ENCODE measurements around the gene ARL11.

DNA sequence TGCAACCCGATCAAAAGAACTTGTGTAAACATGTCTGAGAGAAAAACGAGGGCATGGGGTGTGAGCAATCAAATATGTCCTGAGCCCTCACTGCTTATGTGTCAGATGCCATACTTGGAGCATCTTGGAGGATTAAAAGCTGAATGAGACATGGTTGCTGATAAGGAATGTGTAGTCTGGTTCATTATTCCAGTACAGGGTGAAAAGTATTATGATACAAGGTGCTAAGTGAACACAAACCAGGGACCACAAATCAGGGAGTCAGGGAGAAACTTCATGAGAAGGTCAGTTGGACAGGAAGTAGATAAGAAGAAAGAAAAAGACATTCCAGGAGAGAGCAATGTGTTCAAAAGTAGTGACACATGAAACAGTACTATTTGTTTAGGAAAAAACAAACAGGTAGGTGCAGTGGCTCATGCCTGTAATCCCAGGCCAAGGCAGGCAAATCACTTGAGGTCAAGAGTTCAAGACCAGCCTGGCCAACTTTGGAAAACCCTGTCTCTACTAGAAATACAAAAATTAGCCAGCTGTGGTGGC, 40.9 kb upstream of the ARL11 start:
- TF ChIP-seq, protein P1, sequence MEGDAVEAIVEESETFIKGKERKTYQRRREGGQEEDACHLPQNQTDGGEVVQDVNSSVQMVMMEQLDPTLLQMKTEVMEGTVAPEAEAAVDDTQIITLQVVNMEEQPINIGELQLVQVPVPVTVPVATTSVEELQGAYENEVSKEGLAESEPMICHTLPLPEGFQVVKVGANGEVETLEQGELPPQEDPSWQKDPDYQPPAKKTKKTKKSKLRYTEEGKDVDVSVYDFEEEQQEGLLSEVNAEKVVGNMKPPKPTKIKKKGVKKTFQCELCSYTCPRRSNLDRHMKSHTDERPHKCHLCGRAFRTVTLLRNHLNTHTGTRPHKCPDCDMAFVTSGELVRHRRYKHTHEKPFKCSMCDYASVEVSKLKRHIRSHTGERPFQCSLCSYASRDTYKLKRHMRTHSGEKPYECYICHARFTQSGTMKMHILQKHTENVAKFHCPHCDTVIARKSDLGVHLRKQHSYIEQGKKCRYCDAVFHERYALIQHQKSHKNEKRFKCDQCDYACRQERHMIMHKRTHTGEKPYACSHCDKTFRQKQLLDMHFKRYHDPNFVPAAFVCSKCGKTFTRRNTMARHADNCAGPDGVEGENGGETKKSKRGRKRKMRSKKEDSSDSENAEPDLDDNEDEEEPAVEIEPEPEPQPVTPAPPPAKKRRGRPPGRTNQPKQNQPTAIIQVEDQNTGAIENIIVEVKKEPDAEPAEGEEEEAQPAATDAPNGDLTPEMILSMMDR (IDR thresholded peaks at IDR 0.05): no peak
- no peak for TF ChIP-seq POLR2AphosphoS5 (IDR thresholded peaks at IDR 0.05)
- no peak for TF ChIP-seq POLR2A (IDR thresholded peaks at IDR 0.05)
